ENCODE results near the gene MBNL2. TPM values are rescaled to one million over a fixed set of nuclear protein-coding genes. Genes with fewer than 3 reads are reported as not detected.

The MBNL2 gene
- total and polyA plus RNA-seq, 10 of the 15 experiments (the other 5 are each of a cell fraction or from before 2014, with no cell fraction given), result 1.6 to 9.7 (median 6.7) TPM

DNA sequence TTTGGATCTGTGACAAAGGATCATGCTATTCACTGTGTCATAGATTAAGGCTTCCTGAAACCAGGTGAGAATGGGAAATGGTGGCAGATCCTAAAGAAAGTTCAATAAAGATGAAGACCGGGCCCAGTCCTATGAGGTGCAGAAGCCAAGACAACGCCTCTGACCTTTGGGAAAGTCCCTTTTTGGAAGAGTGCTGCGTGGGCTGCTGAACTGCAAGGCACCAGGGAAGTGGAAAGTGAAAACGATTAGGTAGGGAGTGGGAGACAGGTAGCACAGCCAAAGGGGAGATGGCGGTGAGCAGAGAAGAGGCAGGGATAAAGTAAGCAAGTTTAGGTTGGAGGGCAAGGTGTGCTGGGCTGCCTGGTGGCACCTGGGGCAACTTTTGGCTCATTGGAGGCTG, 16.3 kb downstream of the MBNL2 start:
- no peaks in the 10 kb centered on the region; a peak in 1 of 4 replicates for H3K36me3 ChIP-seq (ENCODE audit: control insufficient read depth in 2 of 2, insufficient read depth in 2 of 2, low read length in 1 of 2)
- ATAC-seq, result peak; percentile 22; the same call in 1 of the 3 replicates
- no peak overlapping the region for H3K27ac ChIP-seq (ENCODE audit: control insufficient read depth, insufficient read depth)
- no peak for DNase-seq (ENCODE audit: low read depth, low spot score)
- RAD21 ChIA-PET (ENCODE audit: unreplicated experiment), result interaction anchor here (0.9 kb wide), 1 partner anchor 121 kb away, joined by 3 read pairs; no protein-coding TSS in a partner anchor
- SMC1A ChIA-PET (ENCODE audit: uncharacterized antibody, unreplicated experiment), result interaction anchor here (1.0 to 1.3 kb wide), 2 partner anchors 9 to 12 kb away, joined by 3 read pairs; no protein-coding TSS in a partner anchor
- no peak for FAIRE-seq
- peaks cover 6% of the 10 kb centered on the region; the same call in 1 of the 2 replicates for H4K20me1 ChIP-seq (ENCODE audit: control insufficient read depth, insufficient read depth)
- no peak overlapping the region for H3K4me3 ChIP-seq
- intact Hi-C loops (cut with micrococcal nuclease; ENCODE audit: unreplicated experiment), result no loop called here
- in situ Hi-C loops (cut with MboI), result no loop called here
- H3K9ac ChIP-seq (ENCODE audit: control insufficient read depth, insufficient read depth, low read length), result no peak overlapping the region
- POLR2A ChIA-PET, result no interaction called here
- no peaks in the 10 kb centered on the region for H3K27me3 ChIP-seq (replicated peaks in 1 of 2; ENCODE audit: control insufficient read depth in 2 of 2, insufficient read depth in 2 of 2, low read length in 1 of 2)
- H2AFZ ChIP-seq (ENCODE audit: control insufficient read depth, low read depth, low read length), result no peak overlapping the region
- BruUV-seq (replicated peaks), result no TSS peak
- CTCF ChIA-PET, result interaction anchor here (1.8 kb wide), 1 partner anchor 12 kb away, joined by 4 read pairs; no protein-coding TSS in a partner anchor
- no peak overlapping the region for H3K4me2 ChIP-seq (ENCODE audit: control insufficient read depth, insufficient read depth)
- H3K9me3 ChIP-seq (replicated peaks; ENCODE audit: control insufficient read depth, insufficient read depth, low read length), result no peaks in the 10 kb centered on the region
- no peaks in the 10 kb centered on the region for H3K79me2 ChIP-seq (ENCODE audit: control insufficient read depth, insufficient read depth, low read length)
- no peaks in the 10 kb centered on the region; the same call in 1 of the 2 replicates for H3K4me1 ChIP-seq (ENCODE audit: control insufficient read depth, insufficient read depth, low read length)
- 89% methylated on average over 5 of the region's 5 CpGs for WGBS (ENCODE audit: insufficient coverage, insufficient replicate concordance, low lambda C conversion rate, missing lambda C conversion rate)
- TF ChIP-seq GATAD2B (conservative IDR thresholded peaks at IDR 0.05; ENCODE audit: low read depth), result no peak
- TF ChIP-seq SP1 (IDR thresholded peaks at IDR 0.05; ENCODE audit: low read depth, low read length), result no peak
- no peak for TF ChIP-seq JUND (IDR thresholded peaks at IDR 0.05; ENCODE audit: low read depth, low read length)
- no peak for TF ChIP-seq MEF2B (IDR thresholded peaks at IDR 0.05; ENCODE audit: partially characterized antibody, poor library complexity, severe bottlenecking)
- no peak for TF ChIP-seq SIX5 (IDR thresholded peaks at IDR 0.05; ENCODE audit: low read depth, low read length, severe bottlenecking)
- TF ChIP-seq, protein P1, sequence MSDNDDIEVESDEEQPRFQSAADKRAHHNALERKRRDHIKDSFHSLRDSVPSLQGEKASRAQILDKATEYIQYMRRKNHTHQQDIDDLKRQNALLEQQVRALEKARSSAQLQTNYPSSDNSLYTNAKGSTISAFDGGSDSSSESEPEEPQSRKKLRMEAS (IDR thresholded peaks at IDR 0.05; ENCODE audit: low read depth, low read length), result no peak
- TF ChIP-seq, protein P2, sequence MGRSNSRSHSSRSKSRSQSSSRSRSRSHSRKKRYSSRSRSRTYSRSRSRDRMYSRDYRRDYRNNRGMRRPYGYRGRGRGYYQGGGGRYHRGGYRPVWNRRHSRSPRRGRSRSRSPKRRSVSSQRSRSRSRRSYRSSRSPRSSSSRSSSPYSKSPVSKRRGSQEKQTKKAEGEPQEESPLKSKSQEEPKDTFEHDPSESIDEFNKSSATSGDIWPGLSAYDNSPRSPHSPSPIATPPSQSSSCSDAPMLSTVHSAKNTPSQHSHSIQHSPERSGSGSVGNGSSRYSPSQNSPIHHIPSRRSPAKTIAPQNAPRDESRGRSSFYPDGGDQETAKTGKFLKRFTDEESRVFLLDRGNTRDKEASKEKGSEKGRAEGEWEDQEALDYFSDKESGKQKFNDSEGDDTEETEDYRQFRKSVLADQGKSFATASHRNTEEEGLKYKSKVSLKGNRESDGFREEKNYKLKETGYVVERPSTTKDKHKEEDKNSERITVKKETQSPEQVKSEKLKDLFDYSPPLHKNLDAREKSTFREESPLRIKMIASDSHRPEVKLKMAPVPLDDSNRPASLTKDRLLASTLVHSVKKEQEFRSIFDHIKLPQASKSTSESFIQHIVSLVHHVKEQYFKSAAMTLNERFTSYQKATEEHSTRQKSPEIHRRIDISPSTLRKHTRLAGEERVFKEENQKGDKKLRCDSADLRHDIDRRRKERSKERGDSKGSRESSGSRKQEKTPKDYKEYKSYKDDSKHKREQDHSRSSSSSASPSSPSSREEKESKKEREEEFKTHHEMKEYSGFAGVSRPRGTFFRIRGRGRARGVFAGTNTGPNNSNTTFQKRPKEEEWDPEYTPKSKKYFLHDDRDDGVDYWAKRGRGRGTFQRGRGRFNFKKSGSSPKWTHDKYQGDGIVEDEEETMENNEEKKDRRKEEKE (IDR thresholded peaks at IDR 0.05), result no peak
- TF ChIP-seq HDGF (IDR thresholded peaks at IDR 0.05), result no peak
- TF ChIP-seq POLR2A (IDR thresholded peaks at IDR 0.05; ENCODE audit: low read depth, low read length), result no peak
- no peak for TF ChIP-seq ATF7 (IDR thresholded peaks at IDR 0.05; ENCODE audit: low read depth)
- TF ChIP-seq RCOR1 (conservative IDR thresholded peaks at IDR 0.05; ENCODE audit: low read depth, low read length), result no peak
- no peak for TF ChIP-seq RUNX3 (IDR thresholded peaks at IDR 0.05; ENCODE audit: low read length)
- TF ChIP-seq, protein P3, sequence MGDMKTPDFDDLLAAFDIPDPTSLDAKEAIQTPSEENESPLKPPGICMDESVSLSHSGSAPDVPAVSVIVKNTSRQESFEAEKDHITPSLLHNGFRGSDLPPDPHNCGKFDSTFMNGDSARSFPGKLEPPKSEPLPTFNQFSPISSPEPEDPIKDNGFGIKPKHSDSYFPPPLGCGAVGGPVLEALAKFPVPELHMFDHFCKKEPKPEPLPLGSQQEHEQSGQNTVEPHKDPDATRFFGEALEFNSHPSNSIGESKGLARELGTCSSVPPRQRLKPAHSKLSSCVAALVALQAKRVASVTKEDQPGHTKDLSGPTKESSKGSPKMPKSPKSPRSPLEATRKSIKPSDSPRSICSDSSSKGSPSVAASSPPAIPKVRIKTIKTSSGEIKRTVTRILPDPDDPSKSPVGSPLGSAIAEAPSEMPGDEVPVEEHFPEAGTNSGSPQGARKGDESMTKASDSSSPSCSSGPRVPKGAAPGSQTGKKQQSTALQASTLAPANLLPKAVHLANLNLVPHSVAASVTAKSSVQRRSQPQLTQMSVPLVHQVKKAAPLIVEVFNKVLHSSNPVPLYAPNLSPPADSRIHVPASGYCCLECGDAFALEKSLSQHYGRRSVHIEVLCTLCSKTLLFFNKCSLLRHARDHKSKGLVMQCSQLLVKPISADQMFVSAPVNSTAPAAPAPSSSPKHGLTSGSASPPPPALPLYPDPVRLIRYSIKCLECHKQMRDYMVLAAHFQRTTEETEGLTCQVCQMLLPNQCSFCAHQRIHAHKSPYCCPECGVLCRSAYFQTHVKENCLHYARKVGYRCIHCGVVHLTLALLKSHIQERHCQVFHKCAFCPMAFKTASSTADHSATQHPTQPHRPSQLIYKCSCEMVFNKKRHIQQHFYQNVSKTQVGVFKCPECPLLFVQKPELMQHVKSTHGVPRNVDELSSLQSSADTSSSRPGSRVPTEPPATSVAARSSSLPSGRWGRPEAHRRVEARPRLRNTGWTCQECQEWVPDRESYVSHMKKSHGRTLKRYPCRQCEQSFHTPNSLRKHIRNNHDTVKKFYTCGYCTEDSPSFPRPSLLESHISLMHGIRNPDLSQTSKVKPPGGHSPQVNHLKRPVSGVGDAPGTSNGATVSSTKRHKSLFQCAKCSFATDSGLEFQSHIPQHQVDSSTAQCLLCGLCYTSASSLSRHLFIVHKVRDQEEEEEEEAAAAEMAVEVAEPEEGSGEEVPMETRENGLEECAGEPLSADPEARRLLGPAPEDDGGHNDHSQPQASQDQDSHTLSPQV (IDR thresholded peaks at IDR 0.05), result no peak
- no peak for TF ChIP-seq POLR2AphosphoS2 (IDR thresholded peaks at IDR 0.05; ENCODE audit: low read depth, low read length)
- no peak for TF ChIP-seq RELA (IDR thresholded peaks at IDR 0.05; ENCODE audit: borderline replicate concordance, partially characterized antibody)
- TF ChIP-seq ESRRA (IDR thresholded peaks at IDR 0.05; ENCODE audit: low read length), result no peak

All from GM12878 (cell line).